HCT116 (cell line): ENCODE measurements around the gene FGD3. TPM values are rescaled to one million over a fixed set of nuclear protein-coding genes. Genes with fewer than 3 reads are reported as not detected.

Experiments
- ATAC-seq: fragments of 200-7000 bp; cut with Tn5 transposase; 2 replicates; pipeline ENCODE4 v1.9.1; 2020; ENCODE audit warnings: mild to moderate bottlenecking, moderate library complexity
- BruUV-seq: library from RNA; stranded (reverse); fragments of 400-500 nt; replicated peaks from 2 replicates; lab custom pipeline; 2021; lab: Mats Ljungman, UMichigan
- CTCF ChIA-PET: fragments of 300-600 bp; sonication (Branson Sonifier 250); formaldehyde crosslinking; loops from one replicate; lab custom pipeline; 2021; ENCODE audit warnings: antibody characterized with exemption; lab: Charles Lee
- POLR2A ChIA-PET: fragments of 300-600, 350-600 bp; sonication (Branson Sonifier 250); formaldehyde crosslinking; loops from one replicate; lab custom pipeline; 2021; ENCODE audit warnings: antibody characterized with exemption; lab: Charles Lee
- RAD21 ChIA-PET, 2 experiments: fragments of 300-600 bp; sonication (Branson Sonifier 250); formaldehyde crosslinking; loops; one replicate each; lab custom pipeline; 2023; ENCODE audit warnings: low total read pairs in 2 of 2; ENCODE audit not compliant: uncharacterized antibody in 2 of 2, unreplicated experiment in 2 of 2, low non-redundant PET in 1 of 2; lab: Charles Lee
- DNase-seq: peaks from one replicate; pipeline ENCODE4 v3.0.0-alpha.2; 2010; ENCODE audit warnings: low read depth, low spot score
- H2AFZ ChIP-seq: fragments of 200-600 bp; shearing (Covaris generic), sonication (generic); 2 replicates; pipeline ENCODE4 v1.6.1; 2017; ENCODE audit warnings: low read depth, mixed run types, mixed read lengths, antibody characterized with exemption, low read length; ENCODE audit not compliant: poor library complexity, severe bottlenecking
- H3K27ac ChIP-seq: 2 replicates; pipeline ENCODE4 v1.5.1; 2012; ENCODE audit warnings: low read depth, low read length
- H3K27me3 ChIP-seq: fragments of 200-600 bp; sonication (generic); 2 replicates; pipeline ENCODE4 v1.6.1; 2016; ENCODE audit warnings: mixed run types, low read length, mixed read lengths; ENCODE audit not compliant: insufficient read depth
- H3K36me3 ChIP-seq, 2 experiments: fragments of 200-500 bp in 1 of 2; fragments of 200-600 bp in 1 of 2; sonication (Bioruptor generic) in 1 of 2; sonication (generic) in 1 of 2; 2 replicates each; pipeline versions ENCODE4 v1.5.1 to v1.6.1; 2014 to 2016; ENCODE audit warnings: low read length in 2 of 2, inconsistent platforms in 1 of 2, mixed read lengths in 1 of 2, mixed run types in 1 of 2; ENCODE audit not compliant: insufficient read depth in 2 of 2, control insufficient read depth in 1 of 2
- H3K4me1 ChIP-seq, 2 experiments: fragments of 200-600 bp in 1 of 2; sonication (generic) in 1 of 2; 2 replicates each; pipeline versions ENCODE4 v1.5.1 to v1.6.1; 2012 to 2017; ENCODE audit warnings: low read length in 2 of 2, inconsistent platforms in 1 of 2, mild to moderate bottlenecking in 1 of 2, mixed read lengths in 1 of 2, mixed run types in 1 of 2, moderate library complexity in 1 of 2; ENCODE audit not compliant: insufficient read depth in 2 of 2, control insufficient read depth in 1 of 2
- H3K4me2 ChIP-seq: fragments of 200-600 bp; sonication (generic); 2 replicates; pipeline ENCODE4 v1.6.1; 2017; ENCODE audit warnings: mixed run types, low read length, mixed read lengths
- H3K4me3 ChIP-seq, 2 experiments: fragments of 200-600 bp in 1 of 2; sonication (generic) in 1 of 2; replicated peaks in 1 of 2; 2 replicates each; pipeline ENCODE4 v1.5.1; 2011 to 2016; ENCODE audit warnings: low read length in 2 of 2, control low read depth in 1 of 2, low read depth in 1 of 2, mild to moderate bottlenecking in 1 of 2, mixed read lengths in 1 of 2, mixed run types in 1 of 2
- H3K79me2 ChIP-seq: fragments of 200-600 bp; sonication (generic); 2 replicates; pipeline ENCODE4 v1.6.1; 2017; ENCODE audit warnings: mild to moderate bottlenecking, mixed run types, low read length, moderate library complexity, mixed read lengths; ENCODE audit not compliant: insufficient read depth
- H3K9ac ChIP-seq: fragments of 200-600 bp; sonication (generic); 2 replicates; pipeline ENCODE4 v1.6.1; 2016; ENCODE audit warnings: low read length, mixed read lengths
- H3K9me2 ChIP-seq: fragments of 200-600 bp; sonication (generic), shearing (Covaris generic); 2 replicates; pipeline ENCODE4 v1.6.1; 2017; ENCODE audit warnings: mixed run types, mild to moderate bottlenecking, moderate library complexity; ENCODE audit not compliant: insufficient read depth
- H3K9me3 ChIP-seq, 2 experiments: fragments of 200-500 bp in 1 of 2; fragments of 200-600 bp in 1 of 2; sonication (Bioruptor generic) in 1 of 2; sonication (generic) in 1 of 2; 2 replicates each; pipeline ENCODE4 v1.6.1; 2014 to 2017; ENCODE audit warnings: low read length in 2 of 2, mixed read lengths in 2 of 2, inconsistent platforms in 1 of 2, low read depth in 1 of 2, mild to moderate bottlenecking in 1 of 2, mixed run types in 1 of 2, moderate library complexity in 1 of 2; ENCODE audit not compliant: control insufficient read depth in 1 of 2, insufficient read depth in 1 of 2
- H4K20me1 ChIP-seq: fragments of 200-600 bp; sonication (generic), shearing (Covaris generic); 2 replicates; pipeline ENCODE4 v1.6.1; 2017; ENCODE audit warnings: mixed run types, mild to moderate bottlenecking, moderate library complexity; ENCODE audit not compliant: insufficient read depth
- CBX3 ChIP-seq: IDR thresholded peaks from 2 replicates; pipeline ENCODE4 v1.6.1; 2012; ENCODE audit warnings: low read depth
- ELF1 ChIP-seq: IDR thresholded peaks from 2 replicates; pipeline ENCODE4 v1.6.1; 2012; ENCODE audit warnings: low read depth, borderline replicate concordance
- EZH2 ChIP-seq: fragments of 200-600 bp; sonication (generic); IDR thresholded peaks from 2 replicates; pipeline ENCODE4 v1.6.1; 2017; ENCODE audit warnings: antibody characterized with exemption, mixed run types
- EZH2phosphoT487 ChIP-seq: fragments of 200-600 bp; IDR thresholded peaks from 2 replicates; pipeline ENCODE4 v1.6.1; 2018; ENCODE audit warnings: antibody characterized with exemption, borderline replicate concordance
- RAD21 ChIP-seq: IDR thresholded peaks from 2 replicates; pipeline ENCODE4 v1.6.1; 2012; ENCODE audit warnings: low read depth, mild to moderate bottlenecking
- TCF7L2 ChIP-seq: IDR thresholded peaks from 2 replicates; pipeline ENCODE4 v1.7.0; 2011; ENCODE audit warnings: borderline replicate concordance, inconsistent platforms; ENCODE audit not compliant: insufficient read depth, insufficient read length; ENCODE audit errors: extremely low read depth
- ZFX ChIP-seq: fragments of 450-650 bp; IDR thresholded peaks from 2 replicates; pipeline ENCODE4 v1.6.1; 2017
- ZNF274 ChIP-seq: fragments of 200-500 bp; sonication (Bioruptor generic); IDR thresholded peaks from 2 replicates; pipeline ENCODE4 v1.6.1; 2014; ENCODE audit warnings: mild to moderate bottlenecking, low read depth, low read length, inconsistent platforms
- intact Hi-C: fragments of 100-400 bp; cut with micrococcal nuclease; formaldehyde crosslinking; loops from 2 replicates; pipeline ENCODE4 v1.10.0; 2022
- total RNA-seq: library from RNA; stranded (reverse); gene quantifications from one replicate; pipeline ENCODE4 v1.2.1, GENCODE V29; 2021; ENCODE audit not compliant: unreplicated experiment
- TF ChIP-seq, protein P1 (sequence below): IDR thresholded peaks from 2 replicates; pipeline ENCODE4 v1.6.1; 2012
- TF ChIP-seq, protein P2 (sequence below): IDR thresholded peaks from 2 replicates; pipeline ENCODE4 v1.6.1; 2012; ENCODE audit warnings: low read depth
- TF ChIP-seq, protein P3 (sequence below): IDR thresholded peaks from 2 replicates; pipeline ENCODE4 v1.6.1; 2012
- TF ChIP-seq, protein P4 (sequence below), 3 experiments: fragments of 200-600 bp in 1 of 3; sonication (generic) in 1 of 3; IDR thresholded peaks in 2 of 3; conservative IDR thresholded peaks in 1 of 3; 2 replicates each; pipeline ENCODE4 v1.5.1; 2012 to 2017; ENCODE audit warnings: low read depth in 2 of 3, low read length in 2 of 3, antibody characterized with exemption in 1 of 3, borderline replicate concordance in 1 of 3, control low read depth in 1 of 3, mild to moderate bottlenecking in 1 of 3, mixed read lengths in 1 of 3, mixed run types in 1 of 3, moderate library complexity in 1 of 3; ENCODE audit not compliant: insufficient read depth in 1 of 3

The FGD3 gene
- total RNA-seq, 1 experiment from 2014 or later = 3.3 TPM

DNA sequence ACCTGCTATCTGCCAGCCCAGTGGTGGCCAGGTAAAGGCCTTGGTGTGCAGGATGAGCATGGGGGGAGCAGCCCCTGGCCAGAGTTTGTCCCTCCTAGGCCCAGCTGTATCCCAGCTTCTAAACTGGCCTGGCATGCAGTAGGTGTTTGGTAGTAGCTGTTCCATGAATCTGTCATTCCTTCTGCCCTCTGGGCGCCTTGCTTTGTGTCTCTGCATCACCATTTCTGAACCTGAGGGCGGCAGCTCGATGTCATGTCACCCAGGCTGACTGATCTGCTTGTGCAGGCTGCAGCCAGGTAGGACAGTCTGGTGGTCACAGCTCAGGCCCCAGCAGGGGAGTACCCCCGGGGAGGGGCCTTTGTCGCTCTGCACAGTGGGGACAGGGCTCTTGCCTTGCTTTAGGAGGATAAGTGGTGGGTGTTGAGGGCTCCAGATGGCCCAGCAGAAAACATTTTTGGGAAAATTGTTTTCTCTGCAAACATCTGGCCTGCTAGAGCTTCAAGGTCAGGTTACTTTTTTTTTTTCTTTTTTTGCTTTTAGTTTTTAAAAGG lies 106.5 kb downstream of the FGD3 start:
- ATAC-seq = no peak
- Histone ChIP-seq H3K27me3 (no peaks in the 10 kb centered on the region), H2AFZ (no peak overlapping the region), H3K79me2 (no peaks in the 10 kb centered on the region), H3K4me3 (no peak overlapping the region), H3K9me2 (no peaks in the 10 kb centered on the region), H3K4me1 (peaks cover 3 to 11% of the 10 kb centered on the region in 2 experiments; a peak in 3 of 4 replicates), H3K9ac (no peak overlapping the region), H3K4me2 (no peak overlapping the region), H3K27ac (no peak overlapping the region), H3K9me3 (no peaks in the 10 kb centered on the region), H4K20me1 (no peaks in the 10 kb centered on the region), H3K36me3 (no peaks in the 10 kb centered on the region)
- intact Hi-C loops = no loop called here
- RAD21 ChIA-PET = no interaction called here
- CTCF ChIA-PET = no interaction called here
- BruUV-seq = no TSS peak
- TF ChIP-seq EZH2phosphoT487 (no peak), ZNF274 (no peak), TCF7L2 (no peak), CBX3 (no peak), ZFX (no peak), EZH2 (no peak), ELF1 (no peak), RAD21 (no peak)
- TF ChIP-seq, protein P1, sequence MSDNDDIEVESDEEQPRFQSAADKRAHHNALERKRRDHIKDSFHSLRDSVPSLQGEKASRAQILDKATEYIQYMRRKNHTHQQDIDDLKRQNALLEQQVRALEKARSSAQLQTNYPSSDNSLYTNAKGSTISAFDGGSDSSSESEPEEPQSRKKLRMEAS = no peak
- TF ChIP-seq, protein P2, sequence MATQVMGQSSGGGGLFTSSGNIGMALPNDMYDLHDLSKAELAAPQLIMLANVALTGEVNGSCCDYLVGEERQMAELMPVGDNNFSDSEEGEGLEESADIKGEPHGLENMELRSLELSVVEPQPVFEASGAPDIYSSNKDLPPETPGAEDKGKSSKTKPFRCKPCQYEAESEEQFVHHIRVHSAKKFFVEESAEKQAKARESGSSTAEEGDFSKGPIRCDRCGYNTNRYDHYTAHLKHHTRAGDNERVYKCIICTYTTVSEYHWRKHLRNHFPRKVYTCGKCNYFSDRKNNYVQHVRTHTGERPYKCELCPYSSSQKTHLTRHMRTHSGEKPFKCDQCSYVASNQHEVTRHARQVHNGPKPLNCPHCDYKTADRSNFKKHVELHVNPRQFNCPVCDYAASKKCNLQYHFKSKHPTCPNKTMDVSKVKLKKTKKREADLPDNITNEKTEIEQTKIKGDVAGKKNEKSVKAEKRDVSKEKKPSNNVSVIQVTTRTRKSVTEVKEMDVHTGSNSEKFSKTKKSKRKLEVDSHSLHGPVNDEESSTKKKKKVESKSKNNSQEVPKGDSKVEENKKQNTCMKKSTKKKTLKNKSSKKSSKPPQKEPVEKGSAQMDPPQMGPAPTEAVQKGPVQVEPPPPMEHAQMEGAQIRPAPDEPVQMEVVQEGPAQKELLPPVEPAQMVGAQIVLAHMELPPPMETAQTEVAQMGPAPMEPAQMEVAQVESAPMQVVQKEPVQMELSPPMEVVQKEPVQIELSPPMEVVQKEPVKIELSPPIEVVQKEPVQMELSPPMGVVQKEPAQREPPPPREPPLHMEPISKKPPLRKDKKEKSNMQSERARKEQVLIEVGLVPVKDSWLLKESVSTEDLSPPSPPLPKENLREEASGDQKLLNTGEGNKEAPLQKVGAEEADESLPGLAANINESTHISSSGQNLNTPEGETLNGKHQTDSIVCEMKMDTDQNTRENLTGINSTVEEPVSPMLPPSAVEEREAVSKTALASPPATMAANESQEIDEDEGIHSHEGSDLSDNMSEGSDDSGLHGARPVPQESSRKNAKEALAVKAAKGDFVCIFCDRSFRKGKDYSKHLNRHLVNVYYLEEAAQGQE = no peak
- TF ChIP-seq, protein P3, sequence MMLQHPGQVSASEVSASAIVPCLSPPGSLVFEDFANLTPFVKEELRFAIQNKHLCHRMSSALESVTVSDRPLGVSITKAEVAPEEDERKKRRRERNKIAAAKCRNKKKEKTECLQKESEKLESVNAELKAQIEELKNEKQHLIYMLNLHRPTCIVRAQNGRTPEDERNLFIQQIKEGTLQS = no peak
- TF ChIP-seq, protein P4, sequence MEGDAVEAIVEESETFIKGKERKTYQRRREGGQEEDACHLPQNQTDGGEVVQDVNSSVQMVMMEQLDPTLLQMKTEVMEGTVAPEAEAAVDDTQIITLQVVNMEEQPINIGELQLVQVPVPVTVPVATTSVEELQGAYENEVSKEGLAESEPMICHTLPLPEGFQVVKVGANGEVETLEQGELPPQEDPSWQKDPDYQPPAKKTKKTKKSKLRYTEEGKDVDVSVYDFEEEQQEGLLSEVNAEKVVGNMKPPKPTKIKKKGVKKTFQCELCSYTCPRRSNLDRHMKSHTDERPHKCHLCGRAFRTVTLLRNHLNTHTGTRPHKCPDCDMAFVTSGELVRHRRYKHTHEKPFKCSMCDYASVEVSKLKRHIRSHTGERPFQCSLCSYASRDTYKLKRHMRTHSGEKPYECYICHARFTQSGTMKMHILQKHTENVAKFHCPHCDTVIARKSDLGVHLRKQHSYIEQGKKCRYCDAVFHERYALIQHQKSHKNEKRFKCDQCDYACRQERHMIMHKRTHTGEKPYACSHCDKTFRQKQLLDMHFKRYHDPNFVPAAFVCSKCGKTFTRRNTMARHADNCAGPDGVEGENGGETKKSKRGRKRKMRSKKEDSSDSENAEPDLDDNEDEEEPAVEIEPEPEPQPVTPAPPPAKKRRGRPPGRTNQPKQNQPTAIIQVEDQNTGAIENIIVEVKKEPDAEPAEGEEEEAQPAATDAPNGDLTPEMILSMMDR (IDR thresholded peaks at IDR 0.05 in 2 of 3, conservative IDR thresholded peaks at IDR 0.05 in 1 of 3; ENCODE audit: borderline replicate concordance in 1 of 3, insufficient read depth in 1 of 3, low read depth in 2 of 3, low read length in 2 of 3) = no peak
- DNase-seq = no peak
- POLR2A ChIA-PET = no interaction called here
